B cell (primary cell): ENCODE measurements around the gene CLCNKA. TPM values are rescaled to one million over a fixed set of nuclear protein-coding genes. Genes with fewer than 3 reads are reported as not detected.

Source experiments
- ATAC-seq: fragments of 200-7000 bp; cut with Tn5 transposase; one replicate; pipeline ENCODE4 v1.10.0; 2021; ENCODE audit warnings: low read depth, mild to moderate bottlenecking, moderate number of reproducible peaks, moderate library complexity
- CTCF ChIA-PET: fragments of 350-600 bp; sonication (Branson Sonifier 250); formaldehyde crosslinking; loops from one replicate; lab custom pipeline; 2021; ENCODE audit warnings: antibody characterized with exemption, inconsistent platforms; lab: Charles Lee
- POLR2A ChIA-PET: fragments of 350-600 bp; sonication (Branson Sonifier 250); formaldehyde crosslinking; loops from one replicate; lab custom pipeline; 2021; ENCODE audit warnings: antibody characterized with exemption; lab: Charles Lee
- DNase-seq: peaks from one replicate; pipeline ENCODE4 v3.0.0; 2013
- H2AFZ ChIP-seq: 2 replicates; pipeline ENCODE4 v1.6.1; 2012; ENCODE audit warnings: mild to moderate bottlenecking, low read depth, low read length; ENCODE audit not compliant: insufficient read depth, poor library complexity, severe bottlenecking
- H3K27ac ChIP-seq, 2 donors: 1 replicate in 1 of 2; 2 replicates in 1 of 2; pipeline ENCODE4 v1.5.1; 2012 to 2013; ENCODE audit warnings: low read length in 2 of 2, mild to moderate bottlenecking in 2 of 2, moderate library complexity in 1 of 2
- H3K27me3 ChIP-seq, 4 experiments: fragments of 200-600 bp in 1 of 4; sonication (generic) in 1 of 4; replicated peaks in 1 of 4; 1 replicate in 2 of 4; 2 replicates in 2 of 4; pipeline versions ENCODE4 v1.6.1 to v1.7.0; 2013 to 2016; ENCODE audit warnings: low read length in 3 of 4, mild to moderate bottlenecking in 2 of 4, mixed read lengths in 1 of 4, moderate library complexity in 1 of 4; ENCODE audit not compliant: insufficient read depth in 4 of 4, control insufficient read depth in 3 of 4; ENCODE audit errors: control extremely low read depth in 1 of 4
- H3K36me3 ChIP-seq, 2 experiments: replicated peaks in 1 of 2; 1 replicate in 1 of 2; 2 replicates in 1 of 2; pipeline versions ENCODE4 v1.6.1 to v1.7.1; 2013; ENCODE audit warnings: low read length in 1 of 2; ENCODE audit not compliant: insufficient read depth in 2 of 2, control insufficient read depth in 1 of 2; ENCODE audit errors: control extremely low read depth in 1 of 2, extremely low read depth in 1 of 2
- H3K4me1 ChIP-seq, 2 donors: fragments of 200-600 bp in 1 of 2; sonication (generic) in 1 of 2; 1 replicate in 1 of 2; 2 replicates in 1 of 2; pipeline versions ENCODE4 v1.5.1 to v1.6.1; 2013 to 2017; ENCODE audit warnings: low read length in 2 of 2; ENCODE audit not compliant: control insufficient read depth in 2 of 2, insufficient read depth in 2 of 2
- H3K4me2 ChIP-seq: replicated peaks from 2 replicates; pipeline ENCODE3; 2012; ENCODE audit warnings: mild to moderate bottlenecking, low read depth, low read length; ENCODE audit not compliant: poor library complexity, severe bottlenecking
- H3K4me3 ChIP-seq, 5 experiments: fragments of 200-600 bp in 1 of 5; sonication (generic) in 1 of 5; 1 replicate in 3 of 5; 2 replicates in 2 of 5; pipeline versions ENCODE4 v1.5.1 to v1.7.0; 2011 to 2016; ENCODE audit warnings: low read length in 4 of 5, mild to moderate bottlenecking in 4 of 5, low read depth in 2 of 5, control low read depth in 1 of 5, moderate library complexity in 1 of 5; ENCODE audit not compliant: insufficient read depth in 1 of 5; ENCODE audit errors: control extremely low read depth in 1 of 5, extremely low read depth in 1 of 5
- H3K79me2 ChIP-seq: fragments of 200-600 bp; sonication (generic); one replicate; pipeline ENCODE4 v1.6.0; 2016; ENCODE audit warnings: low read length; ENCODE audit not compliant: control insufficient read depth, insufficient read depth
- H3K9ac ChIP-seq: fragments of 200-600 bp; sonication (generic); 2 replicates; pipeline ENCODE4 v1.6.1; 2017; ENCODE audit warnings: mild to moderate bottlenecking, low read length, moderate library complexity
- H3K9me3 ChIP-seq, 3 donors: one replicate each; pipeline versions ENCODE4 v1.6.1 to v1.7.1; 2013; ENCODE audit warnings: low read length in 2 of 3; ENCODE audit not compliant: control insufficient read depth in 2 of 3, insufficient read depth in 1 of 3; ENCODE audit errors: control extremely low read depth in 1 of 3
- H4K20me1 ChIP-seq: 2 replicates; pipeline ENCODE4 v1.6.0; 2012; ENCODE audit warnings: mild to moderate bottlenecking, low read length; ENCODE audit not compliant: insufficient read depth, control insufficient read depth, poor library complexity, severe bottlenecking
- H3K27ac Mint-ChIP-seq: one replicate; pipeline ENCODE4 v1.8.0; 2021; ENCODE audit warnings: mixed read lengths
- H3K27me3 Mint-ChIP-seq: one replicate; pipeline ENCODE4 v1.8.0; 2021; ENCODE audit warnings: mixed read lengths
- H3K4me1 Mint-ChIP-seq: one replicate; pipeline ENCODE4 v1.8.0; 2021; ENCODE audit warnings: mixed read lengths
- H3K4me3 Mint-ChIP-seq: one replicate; pipeline ENCODE4 v1.8.0; 2021; ENCODE audit warnings: mixed read lengths
- H3K9me3 Mint-ChIP-seq: one replicate; pipeline ENCODE4 v1.8.0; 2022; ENCODE audit warnings: mixed read lengths; ENCODE audit not compliant: insufficient read depth
- CTCF ChIP-seq: fragments of 200-600 bp; IDR thresholded peaks from one replicate; pipeline ENCODE4 v1.8.0; 2022; ENCODE audit warnings: antibody characterized with exemption, mild to moderate bottlenecking
- EZH2 ChIP-seq: IDR thresholded peaks from 2 replicates; pipeline ENCODE4 v1.6.1; 2012; ENCODE audit warnings: borderline replicate concordance, low read depth, mild to moderate bottlenecking, moderate library complexity, low read length; ENCODE audit not compliant: insufficient read depth, poor library complexity, severe bottlenecking
- WGBS: methylation state at CpG from one replicate; pipeline ENCODE4 v1.1.5; 2013; ENCODE audit warnings: missing lambda C conversion rate; ENCODE audit not compliant: insufficient coverage; 5-methylcytosine and 5-hydroxymethylcytosine counted together
- intact Hi-C: fragments of 100-400 bp; cut with micrococcal nuclease; formaldehyde crosslinking; loops from one replicate; pipeline ENCODE4 v1.10.0; 2022
- polyA plus RNA-seq: library from polyadenylated mRNA; depleted of rRNA; stranded (reverse); fragments of >200 nt; gene quantifications from 2 replicates; pipeline ENCODE4 v1.2.3, GENCODE V29; 2012
- total RNA-seq, 2 donors: library from RNA; stranded (reverse); fragments of 120-200 nt in 1 of 2; gene quantifications; 1 replicate in 1 of 2; 2 replicates in 1 of 2; pipeline versions ENCODE4 v1.2.3 to v1.2.4, GENCODE V29; 2013 to 2022

Gene CLCNKA
- total and polyA plus RNA-seq, 2 donors (not counting 1 experiment from before 2014, with no cell fraction given), result 0.03 TPM; not detected in 1

- Histone ChIP-seq H3K4me1 (peaks cover 18 to 32% of the 10 kb centered on the region in 2 donors), H3K79me2 (no peaks in the 10 kb centered on the region), H3K27ac (no peak overlapping the region), H3K36me3 (no peaks in the 10 kb centered on the region), H3K9ac (no peak overlapping the region), H4K20me1 (no peaks in the 10 kb centered on the region), H3K4me2 (peak overlapping the region; percentile 43), H3K27me3 (no peaks in the 10 kb centered on the region), H2AFZ (no peak overlapping the region), H3K4me3 (no peak overlapping the region), H3K9me3 (no peaks in the 10 kb centered on the region)
- WGBS, result 60% methylated on average over 10 of the region's 17 CpGs
- POLR2A ChIA-PET, result interaction anchor here (0.6 kb wide), 3 partner anchors 31 to 351 kb away, joined by 4 to 8 read pairs (median 4); no protein-coding TSS in a partner anchor
- TF ChIP-seq CTCF, result no peak
- no peak for TF ChIP-seq EZH2
- DNase-seq (peak; percentile 61), ATAC-seq (peak; percentile 49)
- intact Hi-C loops, result no loop called here
- no peaks in the 10 kb centered on the region for H3K27me3 Mint-ChIP-seq
- H3K9me3 Mint-ChIP-seq, result no peaks in the 10 kb centered on the region
- CTCF ChIA-PET, result interaction anchor here (0.9 to 1.8 kb wide), 2 partner anchors 10 to 201 kb away, joined by 3 to 7 read pairs; no protein-coding TSS in a partner anchor
- peak overlapping the region; percentile 76 for H3K27ac Mint-ChIP-seq
- H3K4me3 Mint-ChIP-seq, result peak overlapping the region; percentile 40
- H3K4me1 Mint-ChIP-seq, result peaks cover 28% of the 10 kb centered on the region
These were observed 7.0 kb upstream of the CLCNKA start for GRCh38 chr1:16014509-16015482.

GRCh38 chr1:16015491-16015890 is 6.3 kb upstream of the CLCNKA start:
- no peak overlapping the region for H3K27ac ChIP-seq
- no peak overlapping the region for H3K9ac ChIP-seq
- no peaks in the 10 kb centered on the region for H3K9me3 ChIP-seq
- DNase-seq (no peak), ATAC-seq (no peak)
- no peaks in the 10 kb centered on the region for H3K79me2 ChIP-seq
- ChIA-PET POLR2A (no interaction called here), CTCF (no interaction called here)
- peaks cover 28% of the 10 kb centered on the region for H3K4me1 Mint-ChIP-seq
- peak overlapping the region; percentile 46 for H3K27ac Mint-ChIP-seq
- H3K4me1 ChIP-seq, result peaks cover 18 to 32% of the 10 kb centered on the region in 2 donors
- no peaks in the 10 kb centered on the region for H3K36me3 ChIP-seq
- 93% methylated on average over 22 of the region's 25 CpGs for WGBS
- no peaks in the 10 kb centered on the region for H3K27me3 Mint-ChIP-seq
- H4K20me1 ChIP-seq, result no peaks in the 10 kb centered on the region
- no peak overlapping the region for H2AFZ ChIP-seq
- intact Hi-C loops, result no loop called here
- H3K4me2 ChIP-seq, result no peak overlapping the region
- no peaks in the 10 kb centered on the region for H3K9me3 Mint-ChIP-seq
- TF ChIP-seq EZH2, result no peak
- TF ChIP-seq CTCF, result no peak
- H3K4me3 ChIP-seq, result no peak overlapping the region
- H3K4me3 Mint-ChIP-seq, result no peak overlapping the region
- no peaks in the 10 kb centered on the region for H3K27me3 ChIP-seq
